ENCODE measurements around the gene MB21D2. TPM values are rescaled to one million over a fixed set of nuclear protein-coding genes. Genes with fewer than 3 reads are reported as not detected.
"Not testable (repeated sequence)": the region's sequence is repeated elsewhere in the genome, so short reads cannot be mapped to it uniquely, and the experiment has no call there.

MB21D2 gene
- polyA plus RNA-seq, 2 donors, result 0.61 to 1.6 TPM

GRCh38 chr3:192802957-192803899, 114.4 kb downstream of the MB21D2 start:
- H3K4me1 ChIP-seq (ENCODE audit: control insufficient read depth in 2 of 2, insufficient read depth in 2 of 2, low read length in 1 of 2), result no peaks in the 10 kb centered on the region
- no peaks in the 10 kb centered on the region for H3K9me3 ChIP-seq (ENCODE audit: control insufficient read depth in 2 of 2, insufficient read depth in 1 of 2, low read depth in 1 of 2, low read length in 1 of 2)
- no peaks in the 10 kb centered on the region for H3K27me3 ChIP-seq (ENCODE audit: control insufficient read depth in 1 of 2, insufficient read depth in 2 of 2, low read length in 2 of 2)
- no peak overlapping the region for H3K4me3 ChIP-seq (ENCODE audit: low read depth in 1 of 2, low read length in 2 of 2)
- H3K27ac ChIP-seq (ENCODE audit: low read depth in 2 of 2, low read length in 1 of 2), result no peak overlapping the region
- 48 to 58% methylated on average over 7 of the region's 7 CpGs for WGBS, 2 donors
- no peaks in the 10 kb centered on the region for H3K36me3 ChIP-seq (ENCODE audit: control insufficient read depth in 2 of 2, insufficient read depth in 2 of 2, low read length in 1 of 2)

GRCh38 chr3:192801985-192802384, 115.7 kb downstream of the MB21D2 start:
- H3K27ac ChIP-seq (ENCODE audit: low read depth in 2 of 2, low read length in 1 of 2), result no peak overlapping the region
- WGBS, 2 donors, result 87 to 93% methylated on average over 5 of the region's 5 CpGs

DNA sequence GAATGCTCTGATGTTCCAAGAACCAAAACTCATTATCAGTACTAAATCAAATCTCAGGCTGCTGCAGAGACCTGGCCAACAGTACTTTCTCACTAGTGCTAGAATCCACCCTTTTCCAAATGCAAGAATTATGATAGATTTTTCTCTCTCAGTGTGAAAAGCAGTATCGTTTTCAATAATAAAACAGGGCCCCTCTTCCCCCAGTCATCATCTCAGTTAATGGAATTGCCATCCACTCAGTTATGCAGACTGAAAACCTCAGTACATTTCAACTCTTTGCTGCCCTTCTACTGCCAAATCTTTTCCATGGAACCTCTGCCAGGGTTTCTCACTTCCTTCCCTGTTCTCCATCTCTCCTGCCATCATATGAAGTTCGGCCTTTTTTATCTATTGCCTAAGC, 117.9 kb downstream of the MB21D2 start:
- Histone ChIP-seq H3K27ac (ENCODE audit: low read depth in 2 of 2, low read length in 1 of 2) (no peak overlapping the region), H3K9me3 (ENCODE audit: control insufficient read depth in 2 of 2, insufficient read depth in 1 of 2, low read depth in 1 of 2, low read length in 1 of 2) (no peaks in the 10 kb centered on the region), H3K4me3 (ENCODE audit: low read depth in 1 of 2, low read length in 2 of 2) (no peak overlapping the region), H3K27me3 (ENCODE audit: control insufficient read depth in 1 of 2, insufficient read depth in 2 of 2, low read length in 2 of 2) (no peaks in the 10 kb centered on the region), H3K4me1 (ENCODE audit: control insufficient read depth in 2 of 2, insufficient read depth in 2 of 2, low read length in 1 of 2) (no peaks in the 10 kb centered on the region), H3K36me3 (ENCODE audit: control insufficient read depth in 2 of 2, insufficient read depth in 2 of 2, low read length in 1 of 2) (no peaks in the 10 kb centered on the region)
- 85 to 87% methylated on average over 2 of the region's 2 CpGs for WGBS, 2 donors

More at GRCh38 chr3:192801985-192802384, 115.7 kb downstream of the MB21D2 start:
- H3K27me3 ChIP-seq (ENCODE audit: control insufficient read depth in 1 of 2, insufficient read depth in 2 of 2, low read length in 2 of 2), result no peaks in the 10 kb centered on the region
- H3K4me1 ChIP-seq (ENCODE audit: control insufficient read depth in 2 of 2, insufficient read depth in 2 of 2, low read length in 1 of 2), result no peaks in the 10 kb centered on the region
- H3K36me3 ChIP-seq (ENCODE audit: control insufficient read depth in 2 of 2, insufficient read depth in 2 of 2, low read length in 1 of 2), result no peaks in the 10 kb centered on the region
- H3K4me3 ChIP-seq (ENCODE audit: low read depth in 1 of 2, low read length in 2 of 2), result no peak overlapping the region
- no peaks in the 10 kb centered on the region for H3K9me3 ChIP-seq (ENCODE audit: control insufficient read depth in 2 of 2, insufficient read depth in 1 of 2, low read depth in 1 of 2, low read length in 1 of 2)

- Histone ChIP-seq H3K9me3 (ENCODE audit: control insufficient read depth in 2 of 2, insufficient read depth in 1 of 2, low read depth in 1 of 2, low read length in 1 of 2) (no peaks in the 10 kb centered on the region), H3K27ac (ENCODE audit: low read depth in 2 of 2, low read length in 1 of 2) (no peak overlapping the region), H3K4me3 (ENCODE audit: low read depth in 1 of 2, low read length in 2 of 2) (no peak overlapping the region), H3K36me3 (ENCODE audit: control insufficient read depth in 2 of 2, insufficient read depth in 2 of 2, low read length in 1 of 2) (no peaks in the 10 kb centered on the region), H3K4me1 (ENCODE audit: control insufficient read depth in 2 of 2, insufficient read depth in 2 of 2, low read length in 1 of 2) (no peaks in the 10 kb centered on the region), H3K27me3 (ENCODE audit: control insufficient read depth in 1 of 2, insufficient read depth in 2 of 2, low read length in 2 of 2) (no peaks in the 10 kb centered on the region)
- 77 to 80% methylated on average over 6 of the region's 6 CpGs for WGBS, 2 donors
These were observed 122.6 kb downstream of the MB21D2 start for GRCh38 chr3:192795021-192795420.

- 86 to 87% methylated on average over 3 of the region's 3 CpGs for WGBS, 2 donors
- no peaks in the 10 kb centered on the region for H3K36me3 ChIP-seq (ENCODE audit: control insufficient read depth in 2 of 2, insufficient read depth in 2 of 2, low read length in 1 of 2)
These were observed 123.4 kb downstream of the MB21D2 start for GRCh38 chr3:192794216-192794615.

GRCh38 chr3:192788816-192789515, 128.7 kb downstream of the MB21D2 start:
- H3K4me1 ChIP-seq (ENCODE audit: control insufficient read depth in 2 of 2, insufficient read depth in 2 of 2, low read length in 1 of 2); H3K27me3 ChIP-seq (ENCODE audit: control insufficient read depth in 1 of 2, insufficient read depth in 2 of 2, low read length in 2 of 2); H3K9me3 ChIP-seq (ENCODE audit: control insufficient read depth in 2 of 2, insufficient read depth in 1 of 2, low read depth in 1 of 2, low read length in 1 of 2); H3K27ac ChIP-seq (ENCODE audit: low read depth in 2 of 2, low read length in 1 of 2); H3K36me3 ChIP-seq (ENCODE audit: control insufficient read depth in 2 of 2, insufficient read depth in 2 of 2, low read length in 1 of 2); H3K4me3 ChIP-seq (ENCODE audit: low read depth in 1 of 2, low read length in 2 of 2): not testable (repeated sequence)
- WGBS, 2 donors, result 93 to 94% methylated on average over 44 to 57 of the region's 57 CpGs

More at GRCh38 chr3:192794216-192794615, 123.4 kb downstream of the MB21D2 start:
- Histone ChIP-seq H3K4me1 (ENCODE audit: control insufficient read depth in 2 of 2, insufficient read depth in 2 of 2, low read length in 1 of 2) (no peaks in the 10 kb centered on the region), H3K9me3 (ENCODE audit: control insufficient read depth in 2 of 2, insufficient read depth in 1 of 2, low read depth in 1 of 2, low read length in 1 of 2) (no peaks in the 10 kb centered on the region), H3K4me3 (ENCODE audit: low read depth in 1 of 2, low read length in 2 of 2) (no peak overlapping the region), H3K27ac (ENCODE audit: low read depth in 2 of 2, low read length in 1 of 2) (no peak overlapping the region), H3K27me3 (ENCODE audit: control insufficient read depth in 1 of 2, insufficient read depth in 2 of 2, low read length in 2 of 2) (no peaks in the 10 kb centered on the region)

DNA sequence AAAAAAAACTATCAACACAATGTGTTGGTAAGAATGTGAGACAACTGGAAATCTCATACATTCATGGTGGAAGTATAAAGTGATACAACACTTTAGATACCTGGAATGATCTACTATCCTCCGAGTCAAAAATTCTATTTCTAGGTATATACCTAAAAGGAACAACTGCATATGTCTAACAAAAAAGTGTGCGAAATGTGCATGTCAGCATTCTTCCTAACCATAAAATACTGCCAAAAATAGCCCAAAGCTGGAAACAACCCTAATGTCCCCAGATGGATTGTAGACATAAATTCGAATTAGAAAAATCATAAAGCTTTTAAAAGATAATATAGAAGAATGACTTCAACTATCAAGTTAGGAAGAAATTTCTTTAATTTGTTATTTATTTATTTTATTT, 139.1 kb downstream of the MB21D2 start:
- no peaks in the 10 kb centered on the region for H3K27me3 ChIP-seq (ENCODE audit: control insufficient read depth in 1 of 2, insufficient read depth in 2 of 2, low read length in 2 of 2)
- H3K4me3 ChIP-seq (ENCODE audit: low read depth in 1 of 2, low read length in 2 of 2), result no peak overlapping the region
- H3K9me3 ChIP-seq (ENCODE audit: control insufficient read depth in 2 of 2, insufficient read depth in 1 of 2, low read depth in 1 of 2, low read length in 1 of 2), result peaks cover 0 to 2% of the 10 kb centered on the region in 2 donors
- H3K36me3 ChIP-seq (ENCODE audit: control insufficient read depth in 2 of 2, insufficient read depth in 2 of 2, low read length in 1 of 2), result no peaks in the 10 kb centered on the region
- no peaks in the 10 kb centered on the region for H3K4me1 ChIP-seq (ENCODE audit: control insufficient read depth in 2 of 2, insufficient read depth in 2 of 2, low read length in 1 of 2)
- 86 to 96% methylated on average over 3 of the region's 3 CpGs for WGBS, 2 donors
- H3K27ac ChIP-seq (ENCODE audit: low read depth in 2 of 2, low read length in 1 of 2), result no peak overlapping the region

DNA sequence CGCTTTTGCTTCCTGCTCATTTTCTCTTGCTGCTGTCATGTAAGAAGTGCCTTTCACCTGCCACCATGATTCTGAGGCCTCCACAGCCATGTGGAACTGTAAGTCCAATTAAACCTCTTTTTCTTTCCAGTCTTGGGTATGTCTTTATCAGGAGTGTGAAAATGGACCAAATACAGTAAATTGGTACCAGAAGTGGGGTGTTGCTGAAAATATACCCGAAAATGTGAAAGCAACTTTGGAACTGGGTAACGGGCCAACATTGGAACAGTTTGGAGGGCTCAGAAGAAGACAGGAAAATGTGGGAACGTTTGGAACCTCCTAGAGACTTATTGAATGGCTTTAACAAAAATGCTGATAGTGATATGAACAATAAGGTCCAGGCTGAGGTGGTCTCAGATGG, 143.3 kb downstream of the MB21D2 start:
- H3K9me3 ChIP-seq (ENCODE audit: control insufficient read depth in 2 of 2, insufficient read depth in 1 of 2, low read depth in 1 of 2, low read length in 1 of 2); H3K36me3 ChIP-seq (ENCODE audit: control insufficient read depth in 2 of 2, insufficient read depth in 2 of 2, low read length in 1 of 2); H3K27ac ChIP-seq (ENCODE audit: low read depth in 2 of 2, low read length in 1 of 2); H3K4me3 ChIP-seq (ENCODE audit: low read depth in 1 of 2, low read length in 2 of 2); H3K4me1 ChIP-seq (ENCODE audit: control insufficient read depth in 2 of 2, insufficient read depth in 2 of 2, low read length in 1 of 2); H3K27me3 ChIP-seq (ENCODE audit: control insufficient read depth in 1 of 2, insufficient read depth in 2 of 2, low read length in 2 of 2): not testable (repeated sequence)
- WGBS, 2 donors, result 64 to 68% methylated on average over 4 of the region's 4 CpGs

- Histone ChIP-seq H3K9me3 (ENCODE audit: control insufficient read depth in 2 of 2, insufficient read depth in 1 of 2, low read depth in 1 of 2, low read length in 1 of 2) (peaks cover 0 to 2% of the 10 kb centered on the region in 2 donors), H3K4me1 (ENCODE audit: control insufficient read depth in 2 of 2, insufficient read depth in 2 of 2, low read length in 1 of 2) (no peaks in the 10 kb centered on the region), H3K27ac (ENCODE audit: low read depth in 2 of 2, low read length in 1 of 2) (no peak overlapping the region), H3K36me3 (ENCODE audit: control insufficient read depth in 2 of 2, insufficient read depth in 2 of 2, low read length in 1 of 2) (no peaks in the 10 kb centered on the region), H3K27me3 (ENCODE audit: control insufficient read depth in 1 of 2, insufficient read depth in 2 of 2, low read length in 2 of 2) (no peaks in the 10 kb centered on the region), H3K4me3 (ENCODE audit: low read depth in 1 of 2, low read length in 2 of 2) (no peak overlapping the region)
- WGBS, 2 donors, result 49 to 53% methylated on average over 5 of the region's 5 CpGs
These were observed 145.3 kb downstream of the MB21D2 start for GRCh38 chr3:192772240-192772894.
